Measurements from ENCODE around the gene DCLK1. TPM values are rescaled to one million over a fixed set of nuclear protein-coding genes. Genes with fewer than 3 reads are reported as not detected.
A peak's percentile ranks its signal among the peaks of the same experiment; 100 is the strongest.

The DCLK1 gene
- total RNA-seq, 2 donors from 2014 or later, result 4.7 to 10.1 TPM

DNA sequence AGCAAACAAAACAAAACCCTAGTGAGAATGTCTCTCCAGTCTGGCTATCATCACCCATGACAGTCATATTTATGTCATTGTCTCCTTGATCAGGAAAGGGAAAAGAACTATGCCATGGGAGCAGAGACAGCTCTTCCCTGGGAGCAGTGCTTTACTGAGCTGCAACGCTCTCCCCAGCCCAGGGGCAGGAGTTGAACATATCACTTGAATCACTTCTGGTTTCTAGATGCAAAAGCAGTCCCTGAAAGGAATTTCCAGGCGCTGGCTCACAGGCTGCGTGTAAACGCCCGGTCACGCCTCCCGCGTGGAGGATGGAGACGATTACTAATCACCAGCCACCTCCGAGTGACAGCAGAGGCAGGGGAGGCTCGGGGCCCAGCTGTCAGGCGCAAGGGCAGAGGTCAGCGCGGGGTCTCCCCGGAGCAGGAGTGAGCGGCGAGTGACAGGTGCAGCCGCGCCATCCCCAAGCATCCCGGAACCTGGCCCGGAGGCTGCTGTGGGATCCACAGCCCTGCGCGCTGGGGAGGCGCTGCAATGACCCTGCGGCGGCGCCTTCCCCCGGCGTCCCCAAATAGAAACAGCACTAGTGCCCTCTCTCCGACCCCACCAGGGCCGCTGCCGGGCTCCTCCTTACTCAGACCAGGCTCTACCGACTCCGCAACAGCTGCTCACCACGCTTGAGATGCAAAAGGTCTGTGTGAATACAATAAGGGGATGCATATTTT, 23.5 kb upstream of the DCLK1 start:
- TF ChIP-seq, protein P1, sequence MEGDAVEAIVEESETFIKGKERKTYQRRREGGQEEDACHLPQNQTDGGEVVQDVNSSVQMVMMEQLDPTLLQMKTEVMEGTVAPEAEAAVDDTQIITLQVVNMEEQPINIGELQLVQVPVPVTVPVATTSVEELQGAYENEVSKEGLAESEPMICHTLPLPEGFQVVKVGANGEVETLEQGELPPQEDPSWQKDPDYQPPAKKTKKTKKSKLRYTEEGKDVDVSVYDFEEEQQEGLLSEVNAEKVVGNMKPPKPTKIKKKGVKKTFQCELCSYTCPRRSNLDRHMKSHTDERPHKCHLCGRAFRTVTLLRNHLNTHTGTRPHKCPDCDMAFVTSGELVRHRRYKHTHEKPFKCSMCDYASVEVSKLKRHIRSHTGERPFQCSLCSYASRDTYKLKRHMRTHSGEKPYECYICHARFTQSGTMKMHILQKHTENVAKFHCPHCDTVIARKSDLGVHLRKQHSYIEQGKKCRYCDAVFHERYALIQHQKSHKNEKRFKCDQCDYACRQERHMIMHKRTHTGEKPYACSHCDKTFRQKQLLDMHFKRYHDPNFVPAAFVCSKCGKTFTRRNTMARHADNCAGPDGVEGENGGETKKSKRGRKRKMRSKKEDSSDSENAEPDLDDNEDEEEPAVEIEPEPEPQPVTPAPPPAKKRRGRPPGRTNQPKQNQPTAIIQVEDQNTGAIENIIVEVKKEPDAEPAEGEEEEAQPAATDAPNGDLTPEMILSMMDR (IDR thresholded peaks at IDR 0.05), result no peak
- H3K4me1 ChIP-seq, result peaks cover 0 to 10% of the 10 kb centered on the region in 2 donors
- peak overlapping the region in 1 of 2 donors; percentile 17 for H3K27ac ChIP-seq
- H3K9me3 ChIP-seq, result peaks cover 0 to 5% of the 10 kb centered on the region in 2 donors
- peak overlapping the region; percentile 35 to 36 for H3K4me3 ChIP-seq
- DNase-seq (ENCODE audit: low spot score), result no peak
- H3K36me3 ChIP-seq, result no peaks in the 10 kb centered on the region
- no peaks in the 10 kb centered on the region for H3K27me3 ChIP-seq

DNA sequence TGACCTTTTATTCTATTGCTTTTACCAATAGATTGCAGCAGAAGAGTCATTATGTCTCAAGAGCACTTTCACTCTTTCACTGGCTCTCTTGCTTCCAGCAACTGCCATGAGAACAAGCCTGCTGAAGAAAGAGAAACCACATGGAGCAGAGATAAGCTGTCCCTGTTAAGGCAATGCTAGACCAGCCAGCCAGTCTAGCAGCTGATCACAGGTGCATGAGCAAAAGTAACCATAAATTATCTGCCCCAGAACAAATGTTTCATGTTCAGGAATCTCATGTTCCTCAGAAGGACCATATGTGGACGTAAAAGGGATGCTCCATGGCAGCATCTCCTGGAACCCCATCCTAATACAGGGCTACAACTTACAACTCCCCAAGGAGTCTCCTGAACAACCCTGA, 20.4 kb upstream of the DCLK1 start:
- H3K36me3 ChIP-seq, result no peaks in the 10 kb centered on the region
- peaks cover 0 to 5% of the 10 kb centered on the region in 2 donors for H3K9me3 ChIP-seq
- H3K27me3 ChIP-seq, result no peaks in the 10 kb centered on the region
- H3K4me3 ChIP-seq, result no peak overlapping the region
- H3K27ac ChIP-seq, result no peak overlapping the region
- TF ChIP-seq, protein P1 (IDR thresholded peaks at IDR 0.05), result no peak
- peaks cover 0 to 10% of the 10 kb centered on the region in 2 donors for H3K4me1 ChIP-seq
- no peak for DNase-seq (ENCODE audit: low spot score)

- TF ChIP-seq, protein P1 (IDR thresholded peaks at IDR 0.05), result no peak
- H3K4me1 ChIP-seq, result no peaks in the 10 kb centered on the region
- DNase-seq (ENCODE audit: low spot score), result no peak
- no peaks in the 10 kb centered on the region for H3K27me3 ChIP-seq
- no peak overlapping the region for H3K27ac ChIP-seq
- H3K36me3 ChIP-seq, result no peaks in the 10 kb centered on the region
- H3K9me3 ChIP-seq, result peaks cover 0 to 21% of the 10 kb centered on the region in 2 donors
- H3K4me3 ChIP-seq, result no peak overlapping the region
Measured at GRCh38 chr13:36148446-36148845, 17.3 kb upstream of the DCLK1 start.

- TF ChIP-seq, protein P1 (IDR thresholded peaks at IDR 0.05), result no peak
- Histone ChIP-seq H3K4me3 (no peak overlapping the region), H3K27me3 (no peaks in the 10 kb centered on the region), H3K9me3 (peaks cover 0 to 21% of the 10 kb centered on the region in 2 donors), H3K27ac (no peak overlapping the region), H3K4me1 (no peaks in the 10 kb centered on the region), H3K36me3 (no peaks in the 10 kb centered on the region)
- no peak for DNase-seq (ENCODE audit: low spot score)
Measured at GRCh38 chr13:36147330-36147729, 16.1 kb upstream of the DCLK1 start.

- peaks cover 0 to 21% of the 10 kb centered on the region in 2 donors for H3K9me3 ChIP-seq
- no peaks in the 10 kb centered on the region for H3K4me1 ChIP-seq
- no peak overlapping the region for H3K4me3 ChIP-seq
- no peak for DNase-seq (ENCODE audit: low spot score)
- peak overlapping the region; percentile 19 to 26 for H3K27ac ChIP-seq
- no peaks in the 10 kb centered on the region for H3K36me3 ChIP-seq
- TF ChIP-seq, protein P1 (IDR thresholded peaks at IDR 0.05), result no peak
- no peaks in the 10 kb centered on the region for H3K27me3 ChIP-seq
Measured at GRCh38 chr13:36146511-36147269, 15.5 kb upstream of the DCLK1 start.
